DND-41 (cell line): ENCODE measurements around the gene ARMC12.

Source experiments
- ATAC-seq: fragments of 200-7000 bp; cut with Tn5 transposase; 3 replicates; pipeline ENCODE4 v1.9.1; 2021; ENCODE audit warnings: low read depth; ENCODE audit not compliant: insufficient read depth
- DNase-seq: peaks from one replicate; pipeline ENCODE4 v3.0.0-alpha.2; 2020
- H2AFZ ChIP-seq: 2 replicates; pipeline ENCODE4 v1.6.0; 2012; ENCODE audit warnings: low read depth, low read length
- H3K27ac ChIP-seq: 2 replicates; pipeline ENCODE4 v1.5.1; 2012; ENCODE audit warnings: low read length, inconsistent platforms
- H3K27me3 ChIP-seq: fragments of 200-600 bp; sonication (generic); 2 replicates; pipeline ENCODE4 v1.6.0; 2012; ENCODE audit warnings: low read length, mild to moderate bottlenecking, inconsistent platforms; ENCODE audit not compliant: insufficient read depth, poor library complexity
- H3K36me3 ChIP-seq: 2 replicates; pipeline ENCODE4 v1.5.1; 2012; ENCODE audit warnings: low read length, inconsistent platforms; ENCODE audit not compliant: insufficient read depth
- H3K4me1 ChIP-seq: 2 replicates; pipeline ENCODE4 v1.5.1; 2012; ENCODE audit warnings: mild to moderate bottlenecking, low read length; ENCODE audit not compliant: insufficient read depth
- H3K4me2 ChIP-seq: 2 replicates; pipeline ENCODE4 v1.6.0; 2012; ENCODE audit warnings: mild to moderate bottlenecking, moderate library complexity, low read length, inconsistent platforms; ENCODE audit not compliant: insufficient read depth
- H3K4me3 ChIP-seq, 2 experiments: fragments of 200-600 bp in 1 of 2; shearing (Covaris generic) in 1 of 2; 2 replicates each; pipeline ENCODE4 v1.5.1; 2012 to 2016; ENCODE audit warnings: inconsistent platforms in 2 of 2, low read length in 2 of 2, mild to moderate bottlenecking in 2 of 2, low read depth in 1 of 2, moderate library complexity in 1 of 2
- H3K79me2 ChIP-seq: 2 replicates; pipeline ENCODE4 v1.6.0; 2012; ENCODE audit warnings: low read length, inconsistent platforms; ENCODE audit not compliant: insufficient read depth
- H3K9ac ChIP-seq: 2 replicates; pipeline ENCODE4 v1.6.0; 2012; ENCODE audit warnings: low read depth, mild to moderate bottlenecking, inconsistent platforms, low read length, moderate library complexity
- H3K9me3 ChIP-seq: 2 replicates; pipeline ENCODE4 v1.5.1; 2012; ENCODE audit warnings: low read length, moderate library complexity, mild to moderate bottlenecking, inconsistent platforms; ENCODE audit not compliant: insufficient read depth, severe bottlenecking
- H4K20me1 ChIP-seq: 2 replicates; pipeline ENCODE4 v1.6.0; 2012; ENCODE audit warnings: low read length; ENCODE audit not compliant: insufficient read depth
- EZH2 ChIP-seq: IDR thresholded peaks from 3 replicates; pipeline ENCODE4 v1.6.1; 2012; ENCODE audit warnings: borderline replicate concordance, low read depth, mild to moderate bottlenecking, moderate library complexity, low read length, inconsistent platforms; ENCODE audit not compliant: severe bottlenecking
- TF ChIP-seq, protein P1 (sequence below): IDR thresholded peaks from 2 replicates; pipeline ENCODE4 v1.5.1; 2012; ENCODE audit warnings: borderline replicate concordance, low read length, moderate library complexity, mild to moderate bottlenecking; ENCODE audit not compliant: poor library complexity, severe bottlenecking; ENCODE audit errors: extremely low read depth

The ARMC12 gene

DNA sequence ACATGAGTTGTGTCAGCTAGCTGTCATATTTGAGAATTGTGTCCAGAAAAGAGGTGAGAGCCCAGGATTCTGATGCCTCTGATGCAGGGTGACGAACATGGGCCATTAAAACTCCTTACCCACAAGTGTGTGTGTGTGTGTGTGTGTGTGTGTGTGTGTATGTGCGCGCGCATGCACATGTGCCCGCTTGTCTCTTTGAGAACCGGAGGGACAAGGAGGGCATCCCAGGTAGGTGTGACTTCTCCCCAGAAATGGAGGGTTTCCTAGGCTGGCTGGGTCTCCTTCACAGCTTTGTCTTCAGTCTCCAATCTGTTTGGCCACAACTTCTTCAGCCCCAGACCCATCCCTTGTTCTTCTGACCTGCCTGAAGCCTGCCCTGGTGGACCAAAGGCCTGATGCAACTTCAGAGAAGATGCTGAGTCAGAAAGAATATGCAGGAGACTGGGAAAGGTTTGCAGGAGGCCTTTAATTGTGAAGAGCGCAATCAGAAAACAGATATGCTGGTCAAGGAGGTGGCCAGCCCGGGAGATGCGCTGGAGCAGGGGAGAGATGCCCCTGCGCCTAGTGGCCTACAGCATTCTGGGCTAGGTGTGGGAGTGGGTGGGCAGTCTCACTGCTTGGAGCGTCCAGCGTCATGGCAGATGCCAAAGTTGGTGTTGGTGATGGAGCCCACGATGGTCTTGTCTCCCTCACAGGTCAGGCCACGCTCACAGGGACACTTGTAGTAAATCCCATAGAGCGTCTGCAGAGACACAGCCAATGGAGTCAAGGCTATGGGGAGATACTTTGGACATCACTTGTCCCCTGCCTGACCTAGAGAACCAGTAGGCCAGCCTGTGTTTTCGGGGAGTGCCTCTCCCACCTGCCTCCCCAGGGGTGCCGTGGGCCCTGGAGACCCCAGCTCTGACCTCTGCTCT, 58.0 kb downstream of the ARMC12 start:
- H2AFZ ChIP-seq, result no peak overlapping the region
- no peak for ATAC-seq
- H3K27ac ChIP-seq, result no peak overlapping the region
- H4K20me1 ChIP-seq, result peaks cover 13% of the 10 kb centered on the region
- no peaks in the 10 kb centered on the region for H3K36me3 ChIP-seq
- H3K27me3 ChIP-seq, result peaks cover 12% of the 10 kb centered on the region
- no peak overlapping the region for H3K4me3 ChIP-seq
- no peaks in the 10 kb centered on the region for H3K9me3 ChIP-seq
- H3K4me2 ChIP-seq, result no peak overlapping the region
- no peaks in the 10 kb centered on the region for H3K4me1 ChIP-seq
- no peak overlapping the region for H3K9ac ChIP-seq
- no peaks in the 10 kb centered on the region for H3K79me2 ChIP-seq
- TF ChIP-seq, protein P1, sequence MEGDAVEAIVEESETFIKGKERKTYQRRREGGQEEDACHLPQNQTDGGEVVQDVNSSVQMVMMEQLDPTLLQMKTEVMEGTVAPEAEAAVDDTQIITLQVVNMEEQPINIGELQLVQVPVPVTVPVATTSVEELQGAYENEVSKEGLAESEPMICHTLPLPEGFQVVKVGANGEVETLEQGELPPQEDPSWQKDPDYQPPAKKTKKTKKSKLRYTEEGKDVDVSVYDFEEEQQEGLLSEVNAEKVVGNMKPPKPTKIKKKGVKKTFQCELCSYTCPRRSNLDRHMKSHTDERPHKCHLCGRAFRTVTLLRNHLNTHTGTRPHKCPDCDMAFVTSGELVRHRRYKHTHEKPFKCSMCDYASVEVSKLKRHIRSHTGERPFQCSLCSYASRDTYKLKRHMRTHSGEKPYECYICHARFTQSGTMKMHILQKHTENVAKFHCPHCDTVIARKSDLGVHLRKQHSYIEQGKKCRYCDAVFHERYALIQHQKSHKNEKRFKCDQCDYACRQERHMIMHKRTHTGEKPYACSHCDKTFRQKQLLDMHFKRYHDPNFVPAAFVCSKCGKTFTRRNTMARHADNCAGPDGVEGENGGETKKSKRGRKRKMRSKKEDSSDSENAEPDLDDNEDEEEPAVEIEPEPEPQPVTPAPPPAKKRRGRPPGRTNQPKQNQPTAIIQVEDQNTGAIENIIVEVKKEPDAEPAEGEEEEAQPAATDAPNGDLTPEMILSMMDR, result no peak
- TF ChIP-seq EZH2, result no peak
- no peak for DNase-seq

DNA sequence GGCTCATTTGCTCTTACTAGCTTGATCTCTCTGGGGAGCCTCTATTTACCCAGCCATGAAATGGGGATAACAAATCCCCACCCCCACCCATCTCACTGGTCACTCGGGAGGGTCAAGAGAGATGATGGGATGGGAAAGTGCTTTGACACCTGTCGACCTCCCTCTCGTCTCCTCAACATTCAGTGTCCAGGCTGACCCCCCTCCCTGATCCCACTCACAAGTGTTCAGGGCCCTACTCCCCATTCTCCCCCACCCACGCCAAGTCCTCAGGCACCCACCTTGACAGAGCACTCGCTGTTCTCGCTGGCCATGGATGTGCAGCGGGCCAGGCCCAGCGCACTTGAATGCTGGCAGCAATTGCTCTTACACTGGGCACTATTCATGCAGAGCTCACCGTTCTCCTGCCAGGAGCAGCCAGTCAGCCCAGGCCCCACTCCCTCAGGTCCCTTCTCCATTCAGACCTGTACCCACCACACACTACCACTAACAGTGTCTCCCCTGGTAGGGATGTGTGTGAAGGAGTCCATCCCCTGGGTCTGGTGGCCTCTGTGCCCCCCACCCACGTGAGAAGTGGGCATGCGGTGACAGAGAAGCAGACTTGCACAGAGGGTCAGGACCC, 58.7 kb downstream of the ARMC12 start:
- Histone ChIP-seq H3K27me3 (peaks cover 12% of the 10 kb centered on the region), H3K4me2 (no peak overlapping the region), H3K4me3 (no peak overlapping the region), H3K36me3 (no peaks in the 10 kb centered on the region), H3K9ac (no peak overlapping the region), H3K9me3 (no peaks in the 10 kb centered on the region), H2AFZ (no peak overlapping the region), H4K20me1 (peaks cover 13% of the 10 kb centered on the region), H3K4me1 (no peaks in the 10 kb centered on the region), H3K27ac (no peak overlapping the region), H3K79me2 (no peaks in the 10 kb centered on the region)
- ATAC-seq, result no peak
- no peak for TF ChIP-seq EZH2
- TF ChIP-seq, protein P1, result no peak
- no peak for DNase-seq

DNA sequence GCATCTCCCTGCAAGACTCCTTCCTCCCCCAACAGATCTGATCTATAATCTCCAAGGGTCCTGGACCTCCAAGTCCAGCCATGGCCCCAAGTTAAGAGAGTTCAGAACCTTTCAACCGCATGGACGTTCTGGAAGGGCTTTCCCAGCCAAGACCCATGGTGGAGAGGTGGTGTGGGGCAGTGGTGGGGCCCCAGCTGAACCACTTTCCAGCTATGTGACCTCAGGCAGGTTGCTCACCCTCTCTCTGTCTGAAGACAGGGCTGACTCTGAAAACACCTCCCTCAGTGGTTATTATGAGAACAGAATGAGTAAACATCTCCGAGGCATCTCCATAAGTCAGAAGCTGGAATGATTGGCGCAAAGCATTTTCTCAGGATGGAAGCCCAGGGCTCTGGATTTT, 59.4 kb downstream of the ARMC12 start:
- no peaks in the 10 kb centered on the region for H3K4me1 ChIP-seq
- no peak overlapping the region for H3K4me3 ChIP-seq
- peaks cover 13% of the 10 kb centered on the region for H4K20me1 ChIP-seq
- no peak overlapping the region for H3K9ac ChIP-seq
- no peak overlapping the region for H3K27ac ChIP-seq
- no peaks in the 10 kb centered on the region for H3K9me3 ChIP-seq
- H3K79me2 ChIP-seq, result no peaks in the 10 kb centered on the region
- H3K4me2 ChIP-seq, result no peak overlapping the region
- no peak for ATAC-seq
- H3K36me3 ChIP-seq, result no peaks in the 10 kb centered on the region
- TF ChIP-seq EZH2, result no peak
- TF ChIP-seq, protein P1, result no peak
- peaks cover 12% of the 10 kb centered on the region for H3K27me3 ChIP-seq
- DNase-seq, result no peak
- H2AFZ ChIP-seq, result no peak overlapping the region
